H1 (cell line): Measurements from ENCODE around the gene DNAJC2. TPM values are rescaled to one million over a fixed set of nuclear protein-coding genes. Genes with fewer than 3 reads are reported as not detected.

Experiments
- ASH2L ChIP-seq: fragments of 200-600, 300-600 bp; sonication (generic); IDR thresholded peaks from one replicate; pipeline ENCODE4 v1.7.1; 2017; ENCODE audit warnings: low read length
- BRCA1 ChIP-seq: IDR thresholded peaks from 2 replicates; pipeline ENCODE4 v1.6.1; 2012; ENCODE audit warnings: low read depth, low read length, improper control_type of control experiment
- CBX5 ChIP-seq: fragments of 300-800, 300-1000 bp; sonication (generic); IDR thresholded peaks from 2 replicates; pipeline ENCODE4 v1.7.1; 2016; ENCODE audit warnings: antibody characterized with exemption, low read length, low read depth
- CHD2 ChIP-seq: IDR thresholded peaks from 2 replicates; pipeline ENCODE4 v1.6.1; 2012; ENCODE audit warnings: low read length, improper control_type of control experiment
- EGR1 ChIP-seq: IDR thresholded peaks from 2 replicates; pipeline ENCODE4 v1.6.1; 2011; ENCODE audit warnings: low read depth, low read length, borderline replicate concordance
- EZH2 ChIP-seq: fragments of 200-600 bp; sonication (generic); IDR thresholded peaks from 2 replicates; pipeline ENCODE4 v1.7.1; 2012; ENCODE audit warnings: low read depth, mild to moderate bottlenecking, moderate library complexity, low read length, inconsistent platforms; ENCODE audit not compliant: severe bottlenecking
- FOSL1 ChIP-seq: IDR thresholded peaks from 2 replicates; pipeline ENCODE4 v1.6.1; 2011; ENCODE audit warnings: mild to moderate bottlenecking, low read depth, low read length, moderate library complexity; ENCODE audit not compliant: insufficient read depth
- GABPA ChIP-seq: IDR thresholded peaks from 2 replicates; pipeline ENCODE4 v1.6.1; 2011; ENCODE audit warnings: mild to moderate bottlenecking, low read length, moderate library complexity, borderline replicate concordance; ENCODE audit not compliant: insufficient read depth
- HDAC2 ChIP-seq, 2 experiments: fragments of 300-600 bp in 1 of 2; sonication (generic) in 1 of 2; IDR thresholded peaks; 2 replicates each; pipeline ENCODE4 v1.6.1; 2011 to 2012; ENCODE audit warnings: low read depth in 2 of 2, low read length in 2 of 2, mild to moderate bottlenecking in 2 of 2, moderate library complexity in 2 of 2, borderline replicate concordance in 1 of 2, inconsistent platforms in 1 of 2
- KDM4A ChIP-seq: IDR thresholded peaks from one replicate; pipeline ENCODE4 v1.7.1; 2012; ENCODE audit warnings: low read depth, mild to moderate bottlenecking, moderate library complexity, low read length, inconsistent platforms; ENCODE audit not compliant: severe bottlenecking
- KDM5A ChIP-seq: fragments of 200-600 bp; IDR thresholded peaks from 2 replicates; pipeline ENCODE4 v1.7.1; 2012; ENCODE audit warnings: mild to moderate bottlenecking, low read length, inconsistent platforms, mixed read lengths
- MAFK ChIP-seq: IDR thresholded peaks from 2 replicates; pipeline ENCODE4 v1.6.1; 2012; ENCODE audit warnings: low read depth, mild to moderate bottlenecking, improper control_type of control experiment, low read length
- MAX ChIP-seq: IDR thresholded peaks from 2 replicates; pipeline ENCODE4 v1.6.1; 2012; ENCODE audit warnings: inconsistent platforms
- POLR2A ChIP-seq, 2 experiments: IDR thresholded peaks; 1 replicate in 1 of 2; 2 replicates in 1 of 2; pipeline ENCODE4 v1.6.1; 2011; ENCODE audit warnings: low read depth in 2 of 2, low read length in 2 of 2, mild to moderate bottlenecking in 2 of 2; ENCODE audit errors: control extremely low read depth in 1 of 2
- POU5F1 ChIP-seq: IDR thresholded peaks from 2 replicates; pipeline ENCODE4 v1.6.1; 2011; ENCODE audit warnings: low read depth, mild to moderate bottlenecking, low read length, moderate library complexity
- SIN3A ChIP-seq, 2 experiments: IDR thresholded peaks in 1 of 2; conservative IDR thresholded peaks in 1 of 2; 2 replicates each; pipeline ENCODE4 v1.6.1; 2011 to 2012; ENCODE audit warnings: low read length in 2 of 2, improper control_type of control experiment in 1 of 2, low read depth in 1 of 2, mild to moderate bottlenecking in 1 of 2
- SP4 ChIP-seq: IDR thresholded peaks from 2 replicates; pipeline ENCODE4 v1.6.1; 2012; ENCODE audit warnings: low read length, inconsistent platforms
- TAF1 ChIP-seq: IDR thresholded peaks from 2 replicates; pipeline ENCODE4 v1.6.1; 2011; ENCODE audit warnings: mild to moderate bottlenecking, low read depth, low read length
- TAF7 ChIP-seq: optimal IDR thresholded peaks from 2 replicates; pipeline ENCODE3; 2011; ENCODE audit warnings: low read depth, mild to moderate bottlenecking, inconsistent platforms, low read length, moderate library complexity, borderline replicate concordance
- TBP ChIP-seq: IDR thresholded peaks from 2 replicates; pipeline ENCODE4 v1.6.1; 2011; ENCODE audit warnings: low read depth, low read length, improper control_type of control experiment
- YY1 ChIP-seq: IDR thresholded peaks from 2 replicates; pipeline ENCODE4 v1.6.1; 2011; ENCODE audit warnings: low read depth, mild to moderate bottlenecking, low read length
- ZNF274 ChIP-seq: IDR thresholded peaks from 2 replicates; pipeline ENCODE4 v1.7.0; 2012; ENCODE audit warnings: low read length, borderline replicate concordance; ENCODE audit errors: extremely low read depth
- polyA plus RNA-seq, 7 experiments: library from polyadenylated mRNA; depleted of rRNA in 3 of 7; stranded (reverse) in 5 of 7; unstranded in 2 of 7; fragments of >200 nt in 5 of 7; fragments of 200-250 nt in 2 of 7; gene quantifications; 1 replicate in 5 of 7; 2 replicates in 1 of 7; 4 replicates in 1 of 7; pipeline versions ENCODE4 v1.2.1 to v1.2.3, GENCODE V29; 2011 to 2013; ENCODE audit warnings: missing spikeins in 2 of 7, mixed read lengths in 2 of 7
- total RNA-seq: library from RNA; stranded (reverse); fragmentation: NEBNext Ultra II Directional; extraction: Animal tissue kit (Norgen Biotek cat#: 25700); gene quantifications from 2 replicates; pipeline ENCODE4 v1.2.1, GENCODE V29; 2021
- TF ChIP-seq, protein P1 (sequence below): IDR thresholded peaks from 2 replicates; pipeline ENCODE4 v1.6.1; 2012; ENCODE audit warnings: inconsistent platforms

Gene DNAJC2
- total and polyA plus RNA-seq, 2 of the 8 experiments (the other 6 are each of a cell fraction or from before 2014, with no cell fraction given), result 9.8 to 42.2 TPM

- TF ChIP-seq BRCA1 (no peak), MAX (peak; percentile 94), SIN3A (conservative IDR thresholded peaks at IDR 0.05 in 1 of 2, IDR thresholded peaks at IDR 0.05 in 1 of 2; ENCODE audit: low read depth in 1 of 2, low read length in 2 of 2) (peak; percentile 92 to 95), CBX5 (no peak), KDM4A (peak; percentile 86), HDAC2 (IDR thresholded peaks at IDR 0.05; ENCODE audit: borderline replicate concordance in 1 of 2, low read depth in 2 of 2, low read length in 2 of 2) (0 out of 4 replicates have a peak, but pooled peaks of 1 of the 2 experiments have one; percentile 49), TBP (peak; percentile 93), MAFK (peak; percentile 62; the same call in 1 of the 2 replicates), FOSL1 (no peak), TAF7 (peak; percentile 68), SP4 (0 out of 2 replicates have a peak, but pooled peaks have one; percentile 50), EGR1 (peak; percentile 88), YY1 (no peak), KDM5A (no peak; the same call in none of the 2 replicates), TAF1 (peak; percentile 96), POLR2A (IDR thresholded peaks at IDR 0.05; ENCODE audit: control extremely low read depth in 1 of 2, low read depth in 2 of 2, low read length in 2 of 2) (peak; percentile 79 to 91), ASH2L (peak; percentile 99), CHD2 (peak; percentile 30; the same call in 1 of the 2 replicates), EZH2 (no peak), ZNF274 (no peak), POU5F1 (no peak), GABPA (peak; percentile 95; the same call in 1 of the 2 replicates)
- TF ChIP-seq, protein P1, sequence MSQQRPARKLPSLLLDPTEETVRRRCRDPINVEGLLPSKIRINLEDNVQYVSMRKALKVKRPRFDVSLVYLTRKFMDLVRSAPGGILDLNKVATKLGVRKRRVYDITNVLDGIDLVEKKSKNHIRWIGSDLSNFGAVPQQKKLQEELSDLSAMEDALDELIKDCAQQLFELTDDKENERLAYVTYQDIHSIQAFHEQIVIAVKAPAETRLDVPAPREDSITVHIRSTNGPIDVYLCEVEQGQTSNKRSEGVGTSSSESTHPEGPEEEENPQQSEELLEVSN, result peak; percentile 75
Measured at GRCh38 chr7:103344453-103345149, at the start of gene DNAJC2 (continued).
